Aorta (tissue), 5 donors: Measurements from ENCODE around the gene WDR70. TPM values are rescaled to one million over a fixed set of nuclear protein-coding genes. Genes with fewer than 3 reads are reported as not detected.
"Not testable (repeated sequence)": the region's sequence is repeated elsewhere in the genome, so short reads cannot be mapped to it uniquely, and the experiment has no call there.

Source experiments
- ATAC-seq: fragments of 200-7000 bp; cut with Tn5 transposase; one replicate; pipeline ENCODE4 v1.9.1; 2022; ENCODE audit warnings: moderate library complexity; ENCODE audit not compliant: low FRiP score
- DNase-seq, 2 donors: peaks; one replicate each; pipeline ENCODE4 v3.0.0-alpha.2; 2020
- H3K27ac ChIP-seq, 2 donors: one replicate each; pipeline ENCODE4 v1.5.1; 2013; ENCODE audit warnings: low read length in 2 of 2, mild to moderate bottlenecking in 2 of 2, moderate library complexity in 2 of 2, control low read depth in 1 of 2, inconsistent platforms in 1 of 2, low read depth in 1 of 2
- H3K27me3 ChIP-seq, 2 donors: one replicate each; pipeline ENCODE4 v1.6.1; 2013; ENCODE audit warnings: control low read depth in 1 of 2, low read length in 1 of 2, mild to moderate bottlenecking in 1 of 2, moderate library complexity in 1 of 2; ENCODE audit not compliant: insufficient read depth in 2 of 2, control insufficient read depth in 1 of 2
- H3K36me3 ChIP-seq, 2 donors: one replicate each; pipeline ENCODE4 v1.6.1; 2013; ENCODE audit warnings: control low read depth in 1 of 2, low read length in 1 of 2, mild to moderate bottlenecking in 1 of 2; ENCODE audit not compliant: insufficient read depth in 2 of 2, control insufficient read depth in 1 of 2
- H3K4me1 ChIP-seq, 2 donors: one replicate each; pipeline ENCODE4 v1.6.1; 2013; ENCODE audit warnings: low read length in 2 of 2, control low read depth in 1 of 2, mild to moderate bottlenecking in 1 of 2, moderate library complexity in 1 of 2; ENCODE audit not compliant: insufficient read depth in 2 of 2, control insufficient read depth in 1 of 2
- H3K4me3 ChIP-seq, 2 donors: one replicate each; pipeline ENCODE4 v1.5.1; 2013; ENCODE audit warnings: low read length in 2 of 2, control low read depth in 1 of 2, mild to moderate bottlenecking in 1 of 2
- H3K9me3 ChIP-seq: one replicate; pipeline ENCODE4 v1.6.1; 2013; ENCODE audit warnings: mild to moderate bottlenecking, low read length; ENCODE audit not compliant: control insufficient read depth
- WGBS, 2 donors: extraction: QIAGEN DNeasy Blood & Tissue Kit; methylation state at CpG; one replicate each; pipeline ENCODE4 v1.1.7; 2013; 5-methylcytosine and 5-hydroxymethylcytosine counted together
- intact Hi-C, 2 donors: fragments of 100-400 bp; cut with DNase I; formaldehyde crosslinking; loops; one replicate each; pipeline versions ENCODE4 v1.14.2 to v1.15.0; 2022
- polyA plus RNA-seq, 2 donors: library from polyadenylated mRNA; stranded (reverse); fragments of 200-250 nt; gene quantifications; one replicate each; pipeline ENCODE4 v1.2.3, GENCODE V29; 2013
- total RNA-seq, 2 donors: library from RNA; stranded (reverse); fragmentation: NEBNext Ultra II Directional; extraction: Animal tissue kit (Norgen Biotek cat#: 25700); gene quantifications; one replicate each; pipeline ENCODE4 v1.2.1, GENCODE V29; 2021
- donor health status: healthy with polysubstance abuse.
- donor health status: Bipolar disorder and iron deficiency.
- donor health status: DM: no; HTN: no; CAD: no.
- donor health status: DM: no; HTN: no; CAD: no.
- donor health status: DM: yes; HTN: yes; CAD: no.

Gene WDR70
- total and polyA plus RNA-seq, 4 donors = 12.3 to 41.3 (median 22.1) TPM

DNA sequence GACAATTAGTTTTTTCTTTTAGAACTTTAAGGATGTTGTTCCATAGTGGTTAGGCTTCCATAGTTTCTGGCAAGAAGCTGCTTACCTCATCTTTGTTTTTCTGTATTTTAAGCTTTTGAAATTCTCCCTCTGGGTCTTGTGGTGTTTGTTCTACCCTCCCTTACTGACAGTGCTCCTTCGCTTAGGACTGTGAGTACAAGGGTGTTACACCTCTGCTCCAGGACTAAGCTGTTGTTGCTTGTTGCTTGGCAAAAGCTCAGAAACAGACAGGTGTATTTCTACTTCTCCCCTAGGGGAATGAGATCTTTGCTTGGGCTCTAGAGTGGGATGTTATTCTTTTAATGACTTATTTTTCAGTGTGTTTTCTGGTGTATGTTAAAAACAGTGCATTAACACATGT lies 225.2 kb downstream of the WDR70 start:
- no peak for DNase-seq
- ATAC-seq = no peak
- no peak overlapping the region for H3K27ac ChIP-seq
- no peaks in the 10 kb centered on the region for H3K9me3 ChIP-seq
- no peaks in the 10 kb centered on the region for H3K4me1 ChIP-seq
- 69 to 89% methylated on average over 1 of the region's 1 CpG for WGBS, 2 donors
- intact Hi-C loops = no loop called here
- no peak overlapping the region for H3K4me3 ChIP-seq
- H3K36me3 ChIP-seq = peaks cover 0 to 3% of the 10 kb centered on the region in 2 donors
- no peaks in the 10 kb centered on the region for H3K27me3 ChIP-seq

DNA sequence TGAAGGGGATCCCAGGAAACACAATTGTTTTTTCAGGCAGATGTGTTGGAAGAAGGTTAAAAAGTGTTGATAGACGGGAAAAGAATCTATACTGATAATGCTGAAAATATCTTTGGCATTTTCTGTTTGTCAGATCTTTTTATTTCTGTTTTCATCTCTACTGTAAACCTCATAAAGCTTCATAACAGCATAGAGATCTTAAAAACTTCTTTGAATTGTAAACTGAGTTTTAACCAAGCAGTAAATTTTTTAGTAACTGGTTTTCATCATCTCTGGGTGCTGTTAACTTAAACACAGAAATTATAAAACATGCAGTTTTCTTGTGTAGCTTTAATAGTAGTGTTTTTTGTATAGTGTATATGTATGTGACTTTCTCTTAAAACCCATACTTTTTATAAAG lies 227.0 kb downstream of the WDR70 start:
- H3K9me3 ChIP-seq = no peaks in the 10 kb centered on the region
- H3K27ac ChIP-seq = no peak overlapping the region
- no peaks in the 10 kb centered on the region for H3K4me1 ChIP-seq
- peaks cover 0 to 3% of the 10 kb centered on the region in 2 donors for H3K36me3 ChIP-seq
- DNase-seq (no peak), ATAC-seq (no peak)
- 84% methylated on average over 1 of the region's 1 CpG for WGBS, 2 donors
- H3K4me3 ChIP-seq = no peak overlapping the region
- no peaks in the 10 kb centered on the region for H3K27me3 ChIP-seq
- intact Hi-C loops = no loop called here

DNA sequence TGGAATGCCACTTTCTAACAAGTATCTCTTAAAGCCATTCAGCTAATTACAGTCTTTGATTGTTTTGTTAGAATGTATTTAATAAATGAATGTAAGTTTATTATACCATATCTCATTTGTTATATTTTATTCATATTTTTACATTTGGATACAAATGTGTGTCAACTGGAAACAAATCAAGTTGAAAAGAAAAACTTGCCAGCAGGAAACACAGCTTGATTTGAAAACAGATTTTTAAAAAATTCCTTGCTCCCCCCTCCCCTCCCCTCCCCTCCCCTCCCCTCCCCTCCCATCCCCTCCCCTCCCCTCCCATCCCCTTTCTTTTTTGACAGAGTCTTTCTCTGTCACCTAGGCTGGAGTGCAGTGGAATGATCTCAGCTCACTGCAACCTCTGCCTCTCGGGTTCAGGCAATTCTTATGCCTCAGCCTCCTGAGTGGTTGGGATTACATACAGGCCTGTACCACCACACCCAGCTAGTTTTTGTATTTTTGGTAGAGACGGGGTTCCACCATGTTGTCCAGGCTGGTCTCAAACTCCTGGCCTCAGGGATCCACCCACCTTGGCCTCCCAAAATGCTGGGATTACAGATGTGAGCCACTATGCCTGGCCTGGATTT lies 227.6 kb downstream of the WDR70 start:
- Histone ChIP-seq H3K9me3 (no peaks in the 10 kb centered on the region), H3K27me3 (no peaks in the 10 kb centered on the region), H3K4me1 (no peaks in the 10 kb centered on the region), H3K36me3 (peaks cover 0 to 3% of the 10 kb centered on the region in 2 donors), H3K4me3 (no peak overlapping the region), H3K27ac (no peak overlapping the region)
- WGBS, 2 donors = 89 to 94% methylated on average over 2 of the region's 2 CpGs
- DNase-seq (no peak), ATAC-seq (no peak)
- intact Hi-C loops = no loop called here

DNA sequence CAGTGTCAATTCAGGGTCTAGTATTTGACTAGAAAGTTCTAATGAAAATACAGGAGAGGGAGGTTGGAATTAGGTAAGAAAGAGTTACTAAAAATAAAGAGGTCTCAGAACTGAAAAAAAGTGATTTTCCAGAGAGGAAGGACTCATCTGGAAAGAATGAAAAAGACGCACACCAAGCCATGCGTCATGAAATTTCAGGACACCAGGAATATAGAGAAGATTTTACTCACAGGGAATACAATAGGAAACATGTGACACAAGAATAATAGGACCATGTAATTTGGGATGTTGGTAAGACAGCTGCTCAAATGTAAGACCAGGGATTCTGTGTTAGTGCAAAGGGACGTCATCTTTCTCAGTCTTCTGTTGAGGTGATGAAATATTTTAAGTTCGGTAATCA lies 236.1 kb downstream of the WDR70 start:
- H3K4me3 ChIP-seq = no peak overlapping the region
- no peaks in the 10 kb centered on the region for H3K36me3 ChIP-seq
- no peak overlapping the region for H3K27ac ChIP-seq
- WGBS, 2 donors = 49 to 55% methylated on average over 4 of the region's 4 CpGs
- H3K9me3 ChIP-seq = no peaks in the 10 kb centered on the region
- intact Hi-C loops = no loop called here
- DNase-seq (no peak), ATAC-seq (no peak)
- H3K4me1 ChIP-seq = no peaks in the 10 kb centered on the region
- H3K27me3 ChIP-seq = no peaks in the 10 kb centered on the region

GRCh38 chr5:37619353-37619752 lies 240.2 kb downstream of the WDR70 start:
- Histone ChIP-seq H3K27ac (no peak overlapping the region), H3K9me3 (no peaks in the 10 kb centered on the region), H3K4me1 (no peaks in the 10 kb centered on the region), H3K27me3 (no peaks in the 10 kb centered on the region), H3K4me3 (no peak overlapping the region), H3K36me3 (no peaks in the 10 kb centered on the region)
- intact Hi-C loops = no loop called here
- ATAC-seq = no peak
- DNase-seq = no peak

DNA sequence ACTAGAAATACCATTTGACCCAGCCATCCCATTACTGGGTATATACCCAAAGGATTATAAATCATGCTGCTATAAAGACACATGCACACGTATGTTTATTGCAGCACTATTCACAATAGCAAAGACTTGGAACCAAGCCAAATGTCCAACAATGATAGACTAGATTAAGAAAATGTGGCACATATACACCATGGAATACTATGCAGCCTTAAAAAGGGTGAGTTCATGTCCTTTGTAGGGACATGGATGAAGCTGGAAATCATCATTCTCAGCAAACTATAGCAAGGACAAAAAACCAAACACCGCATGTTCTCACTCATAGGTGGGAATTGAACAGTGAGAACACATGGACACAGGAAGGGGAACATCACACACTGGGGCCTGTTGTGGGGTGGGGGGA lies 243.2 kb downstream of the WDR70 start:
- 88 to 97% methylated on average over 1 of the region's 2 CpGs for WGBS, 2 donors
- H3K4me3 ChIP-seq, H3K36me3 ChIP-seq, H3K9me3 ChIP-seq, H3K4me1 ChIP-seq, H3K27ac ChIP-seq, DNase-seq, H3K27me3 ChIP-seq, ATAC-seq, intact Hi-C loops: not testable (repeated sequence)

GRCh38 chr5:37626266-37626665 lies 247.1 kb downstream of the WDR70 start:
- WGBS, 2 donors = 94 to 96% methylated on average over 3 of the region's 3 CpGs
- no peak overlapping the region for H3K4me3 ChIP-seq
- H3K27ac ChIP-seq = no peak overlapping the region
- intact Hi-C loops = no loop called here
- H3K36me3 ChIP-seq = peaks cover 0 to 6% of the 10 kb centered on the region in 2 donors
- no peaks in the 10 kb centered on the region for H3K4me1 ChIP-seq
- H3K9me3 ChIP-seq = peaks cover 3% of the 10 kb centered on the region
- no peak for DNase-seq
- no peak for ATAC-seq
- no peaks in the 10 kb centered on the region for H3K27me3 ChIP-seq

DNA sequence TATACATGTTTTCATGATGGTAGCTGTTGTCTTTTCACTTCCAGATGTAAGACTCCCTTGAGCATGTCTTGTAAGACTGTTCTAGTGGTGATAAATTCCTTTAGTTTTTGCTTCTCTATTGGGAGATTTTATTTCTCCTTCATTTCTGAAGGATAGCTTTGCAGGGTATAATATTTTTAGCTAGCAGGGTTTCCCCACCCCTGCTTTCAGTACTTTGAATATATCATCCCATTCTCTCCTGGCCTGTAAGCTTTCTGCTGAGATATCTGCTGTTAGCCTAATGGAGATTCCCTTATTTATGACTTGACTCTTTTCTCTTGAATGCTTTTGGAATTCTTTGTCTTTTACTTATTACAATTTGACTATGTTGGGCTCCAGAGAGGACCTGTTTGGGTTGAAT lies 249.8 kb downstream of the WDR70 start:
- H3K36me3 ChIP-seq = peaks cover 0 to 6% of the 10 kb centered on the region in 2 donors
- no peak overlapping the region for H3K4me3 ChIP-seq
- intact Hi-C loops = no loop called here
- ATAC-seq (no peak), DNase-seq (no peak)
- no peaks in the 10 kb centered on the region for H3K27me3 ChIP-seq
- peaks cover 3% of the 10 kb centered on the region for H3K9me3 ChIP-seq
- no peaks in the 10 kb centered on the region for H3K4me1 ChIP-seq
- H3K27ac ChIP-seq = no peak overlapping the region

DNA sequence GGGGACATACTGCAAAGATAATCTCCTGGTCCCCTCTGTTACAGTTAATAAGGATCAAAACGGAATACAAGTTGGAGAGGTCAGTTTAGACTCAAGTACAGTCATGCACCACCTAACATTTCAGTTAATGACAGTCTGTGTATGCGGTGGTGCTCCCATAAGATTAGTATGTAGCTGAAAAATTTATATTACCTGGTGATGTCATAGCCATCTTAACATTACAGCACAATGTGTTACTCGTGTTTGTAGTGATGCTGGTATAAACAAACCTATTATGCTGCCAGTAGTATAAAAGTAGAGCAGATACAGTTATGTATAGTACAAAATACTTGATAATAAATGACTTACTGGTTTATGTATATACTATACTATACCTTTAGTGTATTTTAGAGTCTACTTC lies 252.8 kb downstream of the WDR70 start:
- ATAC-seq = no peak
- H3K27ac ChIP-seq = no peak overlapping the region
- no peaks in the 10 kb centered on the region for H3K4me1 ChIP-seq
- no peak overlapping the region for H3K4me3 ChIP-seq
- no peak for DNase-seq
- H3K9me3 ChIP-seq = peaks cover 3% of the 10 kb centered on the region
- 85 to 86% methylated on average over 3 of the region's 3 CpGs for WGBS, 2 donors
- H3K27me3 ChIP-seq = no peaks in the 10 kb centered on the region
- intact Hi-C loops = no loop called here
- H3K36me3 ChIP-seq = peaks cover 0 to 6% of the 10 kb centered on the region in 2 donors
